ENCODE measurements around the gene SPATA21. TPM values are rescaled to one million over a fixed set of nuclear protein-coding genes. Genes with fewer than 3 reads are reported as not detected.

The SPATA21 gene
- total RNA-seq, 1 donor from 2014 or later = not detected

DNA sequence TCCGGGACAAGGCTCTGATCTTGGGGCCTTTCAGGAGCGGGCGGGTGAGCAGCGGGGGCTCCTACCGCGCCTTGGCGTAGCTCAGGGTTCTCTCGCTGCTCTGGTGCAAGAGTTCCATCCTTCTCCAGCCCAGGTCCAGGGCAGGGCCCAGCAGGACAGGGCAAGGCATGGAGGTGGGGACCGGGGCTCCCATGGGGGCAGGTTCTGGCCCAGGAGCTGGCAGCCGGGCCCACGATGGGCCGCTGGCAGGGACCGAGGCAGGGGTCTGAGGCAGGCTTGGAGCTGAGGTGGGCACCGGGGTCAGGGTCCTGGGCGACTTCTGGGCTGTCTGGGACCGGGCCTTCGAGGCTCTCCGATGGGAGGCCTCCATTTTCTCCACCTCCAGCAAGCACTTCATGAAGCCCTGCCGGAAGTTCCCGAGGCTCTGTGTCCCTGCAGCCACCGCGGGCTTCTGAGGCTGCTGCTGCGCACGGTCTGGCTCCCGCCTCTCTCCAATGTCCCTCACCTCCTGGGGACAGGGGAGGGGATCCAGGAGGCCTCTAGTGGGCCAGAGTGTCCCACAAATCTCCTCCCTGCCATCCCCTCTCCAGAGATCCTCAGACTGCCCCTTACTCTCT, 27.6 kb downstream of the SPATA21 start:
- H3K4me3 ChIP-seq (ENCODE audit: insufficient read depth, low read depth, low read length) = no peak overlapping the region
- Mint-ChIP-seq H3K27ac (ENCODE audit: unreplicated experiment) (no peak overlapping the region), H3K27me3 (ENCODE audit: low read depth, unreplicated experiment) (peaks cover 22% of the 10 kb centered on the region), H3K36me3 (ENCODE audit: low read depth, unreplicated experiment) (peaks cover 6% of the 10 kb centered on the region), H3K4me3 (ENCODE audit: unreplicated experiment) (no peak overlapping the region), H3K4me1 (ENCODE audit: low read depth, unreplicated experiment) (no peaks in the 10 kb centered on the region), H3K9me3 (ENCODE audit: unreplicated experiment) (peaks cover 3% of the 10 kb centered on the region)
- TF ChIP-seq EZH2 (IDR thresholded peaks at IDR 0.05; ENCODE audit: insufficient read depth, low read length) = no peak
- TF ChIP-seq, protein P1, sequence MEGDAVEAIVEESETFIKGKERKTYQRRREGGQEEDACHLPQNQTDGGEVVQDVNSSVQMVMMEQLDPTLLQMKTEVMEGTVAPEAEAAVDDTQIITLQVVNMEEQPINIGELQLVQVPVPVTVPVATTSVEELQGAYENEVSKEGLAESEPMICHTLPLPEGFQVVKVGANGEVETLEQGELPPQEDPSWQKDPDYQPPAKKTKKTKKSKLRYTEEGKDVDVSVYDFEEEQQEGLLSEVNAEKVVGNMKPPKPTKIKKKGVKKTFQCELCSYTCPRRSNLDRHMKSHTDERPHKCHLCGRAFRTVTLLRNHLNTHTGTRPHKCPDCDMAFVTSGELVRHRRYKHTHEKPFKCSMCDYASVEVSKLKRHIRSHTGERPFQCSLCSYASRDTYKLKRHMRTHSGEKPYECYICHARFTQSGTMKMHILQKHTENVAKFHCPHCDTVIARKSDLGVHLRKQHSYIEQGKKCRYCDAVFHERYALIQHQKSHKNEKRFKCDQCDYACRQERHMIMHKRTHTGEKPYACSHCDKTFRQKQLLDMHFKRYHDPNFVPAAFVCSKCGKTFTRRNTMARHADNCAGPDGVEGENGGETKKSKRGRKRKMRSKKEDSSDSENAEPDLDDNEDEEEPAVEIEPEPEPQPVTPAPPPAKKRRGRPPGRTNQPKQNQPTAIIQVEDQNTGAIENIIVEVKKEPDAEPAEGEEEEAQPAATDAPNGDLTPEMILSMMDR (IDR thresholded peaks at IDR 0.05; ENCODE audit: insufficient read depth, low read depth, low read length) = no peak
- FAIRE-seq (no peak), DNase-seq (ENCODE audit: low read depth) (no peak)
- H3K79me2 ChIP-seq (ENCODE audit: insufficient read depth, low read length) = no peaks in the 10 kb centered on the region
- H4K20me1 ChIP-seq (ENCODE audit: insufficient read depth, low read length) = no peaks in the 10 kb centered on the region
- H3K4me2 ChIP-seq (ENCODE audit: low read length) = no peak overlapping the region
- no peak overlapping the region for H2AFZ ChIP-seq (ENCODE audit: low read depth, low read length)
- H3K9me3 ChIP-seq (ENCODE audit: insufficient read depth, low read depth, low read length) = no peaks in the 10 kb centered on the region
- H3K9ac ChIP-seq (ENCODE audit: low read length) = no peak overlapping the region
- H3K4me1 ChIP-seq (ENCODE audit: insufficient read depth, low read length) = no peaks in the 10 kb centered on the region
- no peaks in the 10 kb centered on the region for H3K36me3 ChIP-seq (ENCODE audit: insufficient read depth, low read length)
- H3K27me3 ChIP-seq (ENCODE audit: insufficient read depth, low read length) = peaks cover 2% of the 10 kb centered on the region
- H3K27ac ChIP-seq (ENCODE audit: low read depth, low read length) = no peak overlapping the region

GRCh38 chr1:16406868-16407267, 30.4 kb downstream of the SPATA21 start:
- no peak overlapping the region for H3K4me3 Mint-ChIP-seq (ENCODE audit: unreplicated experiment)
- Histone ChIP-seq H3K9ac (ENCODE audit: low read length) (no peak overlapping the region), H3K36me3 (ENCODE audit: insufficient read depth, low read length) (no peaks in the 10 kb centered on the region), H3K79me2 (ENCODE audit: insufficient read depth, low read length) (no peaks in the 10 kb centered on the region), H3K9me3 (ENCODE audit: insufficient read depth, low read depth, low read length) (no peaks in the 10 kb centered on the region), H3K4me1 (ENCODE audit: insufficient read depth, low read length) (no peaks in the 10 kb centered on the region), H3K4me3 (ENCODE audit: insufficient read depth, low read depth, low read length) (no peak overlapping the region), H2AFZ (ENCODE audit: low read depth, low read length) (no peak overlapping the region), H3K4me2 (ENCODE audit: low read length) (no peak overlapping the region), H3K27ac (ENCODE audit: low read depth, low read length) (no peak overlapping the region), H3K27me3 (ENCODE audit: insufficient read depth, low read length) (peaks cover 2% of the 10 kb centered on the region), H4K20me1 (ENCODE audit: insufficient read depth, low read length) (no peaks in the 10 kb centered on the region)
- H3K27ac Mint-ChIP-seq (ENCODE audit: unreplicated experiment) = no peak overlapping the region
- TF ChIP-seq, protein P1 (IDR thresholded peaks at IDR 0.05; ENCODE audit: insufficient read depth, low read depth, low read length) = no peak
- TF ChIP-seq EZH2 (IDR thresholded peaks at IDR 0.05; ENCODE audit: insufficient read depth, low read length) = no peak
- H3K36me3 Mint-ChIP-seq (ENCODE audit: low read depth, unreplicated experiment) = peaks cover 3% of the 10 kb centered on the region
- no peak for DNase-seq (ENCODE audit: low read depth)
- no peak for FAIRE-seq
- peaks cover 6% of the 10 kb centered on the region for H3K4me1 Mint-ChIP-seq (ENCODE audit: low read depth, unreplicated experiment)
- no peaks in the 10 kb centered on the region for H3K9me3 Mint-ChIP-seq (ENCODE audit: unreplicated experiment)
- peaks cover 18% of the 10 kb centered on the region for H3K27me3 Mint-ChIP-seq (ENCODE audit: low read depth, unreplicated experiment)

- H3K4me3 Mint-ChIP-seq (ENCODE audit: unreplicated experiment) = no peak overlapping the region
- peaks cover 6% of the 10 kb centered on the region for H3K4me1 Mint-ChIP-seq (ENCODE audit: low read depth, unreplicated experiment)
- H3K36me3 Mint-ChIP-seq (ENCODE audit: low read depth, unreplicated experiment) = peaks cover 3% of the 10 kb centered on the region
- peaks cover 11% of the 10 kb centered on the region for H3K27me3 Mint-ChIP-seq (ENCODE audit: low read depth, unreplicated experiment)
- Histone ChIP-seq H3K79me2 (ENCODE audit: insufficient read depth, low read length) (no peaks in the 10 kb centered on the region), H2AFZ (ENCODE audit: low read depth, low read length) (no peak overlapping the region), H4K20me1 (ENCODE audit: insufficient read depth, low read length) (peaks cover 2% of the 10 kb centered on the region), H3K9ac (ENCODE audit: low read length) (no peak overlapping the region), H3K4me3 (ENCODE audit: insufficient read depth, low read depth, low read length) (no peak overlapping the region), H3K4me1 (ENCODE audit: insufficient read depth, low read length) (no peaks in the 10 kb centered on the region), H3K9me3 (ENCODE audit: insufficient read depth, low read depth, low read length) (no peaks in the 10 kb centered on the region), H3K27me3 (ENCODE audit: insufficient read depth, low read length) (no peaks in the 10 kb centered on the region), H3K36me3 (ENCODE audit: insufficient read depth, low read length) (no peaks in the 10 kb centered on the region), H3K4me2 (ENCODE audit: low read length) (no peak overlapping the region), H3K27ac (ENCODE audit: low read depth, low read length) (no peak overlapping the region)
- no peak for TF ChIP-seq EZH2 (IDR thresholded peaks at IDR 0.05; ENCODE audit: insufficient read depth, low read length)
- TF ChIP-seq, protein P1 (IDR thresholded peaks at IDR 0.05; ENCODE audit: insufficient read depth, low read depth, low read length) = no peak
- no peak for DNase-seq (ENCODE audit: low read depth)
- H3K9me3 Mint-ChIP-seq (ENCODE audit: unreplicated experiment) = no peaks in the 10 kb centered on the region
- no peak overlapping the region for H3K27ac Mint-ChIP-seq (ENCODE audit: unreplicated experiment)
- no peak for FAIRE-seq
These were observed 31.8 kb downstream of the SPATA21 start for GRCh38 chr1:16405441-16405840.
